GM18499 (cell line): ENCODE measurements around the gene FKBP4.
"Not testable (repeated sequence)": the region's sequence is repeated elsewhere in the genome, so short reads cannot be mapped to it uniquely, and the experiment has no call there.

Experiments
- ATAC-seq: cut with Tn5 transposase; IDR thresholded peaks from one replicate; pipeline ENCODE4 v1.9.1; 2021; ENCODE audit warnings: moderate number of reproducible peaks; ENCODE audit not compliant: insufficient read depth, unreplicated experiment

The FKBP4 gene

GRCh38 chr12:2794736-2795289 lies at the start of gene FKBP4:
FKBP4 (plus strand) TSS chr12:2794970; CDS start chr12:2795140, 170 bp downstream.
- peak; percentile 46 for ATAC-seq

- ATAC-seq = no peak
Measured at GRCh38 chr12:2745655-2746054, 49.1 kb upstream of the FKBP4 start.

GRCh38 chr12:2749580-2749979 lies 45.2 kb upstream of the FKBP4 start:
- ATAC-seq = no peak

GRCh38 chr12:2750185-2750584 lies 44.6 kb upstream of the FKBP4 start:
- no peak for ATAC-seq

GRCh38 chr12:2751230-2751629 lies 43.5 kb upstream of the FKBP4 start:
- ATAC-seq = no peak

- ATAC-seq = no peak
Measured at GRCh38 chr12:2751686-2752085, 43.1 kb upstream of the FKBP4 start.

GRCh38 chr12:2752676-2753371 lies 41.9 kb upstream of the FKBP4 start:
- ATAC-seq = no peak

- no peak for ATAC-seq
Measured at GRCh38 chr12:2753536-2753935, 41.2 kb upstream of the FKBP4 start.

- ATAC-seq = no peak
Measured at GRCh38 chr12:2754208-2754607, 40.6 kb upstream of the FKBP4 start.

- ATAC-seq = no peak
Measured at GRCh38 chr12:2756756-2757155, 38.0 kb upstream of the FKBP4 start.

GRCh38 chr12:2759733-2760132 lies 35.0 kb upstream of the FKBP4 start:
- ATAC-seq = no peak

- ATAC-seq = no peak
Measured at GRCh38 chr12:2764398-2764797, 30.4 kb upstream of the FKBP4 start.

- no peak for ATAC-seq
Measured at GRCh38 chr12:2765052-2765451, 29.7 kb upstream of the FKBP4 start.

- ATAC-seq = no peak
Measured at GRCh38 chr12:2765608-2766007, 29.2 kb upstream of the FKBP4 start.

- no peak for ATAC-seq
Measured at GRCh38 chr12:2768224-2768961, 26.4 kb upstream of the FKBP4 start.

GRCh38 chr12:2769866-2770533 lies 24.8 kb upstream of the FKBP4 start:
- no peak for ATAC-seq

- not testable (repeated sequence) for ATAC-seq
Measured at GRCh38 chr12:2770544-2770943, 24.2 kb upstream of the FKBP4 start.

GRCh38 chr12:2772370-2772769 lies 22.4 kb upstream of the FKBP4 start:
- no peak for ATAC-seq

- no peak for ATAC-seq
Measured at GRCh38 chr12:2773199-2773875, 21.4 kb upstream of the FKBP4 start.

- no peak for ATAC-seq
Measured at GRCh38 chr12:2775431-2775830, 19.3 kb upstream of the FKBP4 start.
